ENCODE measurements around the gene USO1.

DNA sequence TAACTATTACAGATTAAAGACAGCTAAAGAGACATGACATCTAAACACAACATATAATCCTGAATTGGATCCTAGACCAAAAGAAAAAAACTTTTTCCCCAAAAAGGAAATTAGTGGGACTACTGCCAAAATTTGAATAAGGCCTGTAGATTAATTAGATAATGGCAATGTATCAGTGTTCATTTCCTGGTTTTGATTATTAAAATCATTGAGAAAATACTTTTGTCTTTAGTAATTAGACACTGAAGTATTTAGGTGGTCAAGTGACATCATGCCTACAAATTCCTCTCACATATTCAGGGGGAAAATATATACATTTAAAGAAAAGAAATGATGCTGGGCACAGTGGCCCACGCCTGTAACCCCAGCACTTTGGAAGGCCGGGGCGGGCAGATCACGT is 10.4 kb upstream of the USO1 start:
- TF ChIP-seq, protein P1, sequence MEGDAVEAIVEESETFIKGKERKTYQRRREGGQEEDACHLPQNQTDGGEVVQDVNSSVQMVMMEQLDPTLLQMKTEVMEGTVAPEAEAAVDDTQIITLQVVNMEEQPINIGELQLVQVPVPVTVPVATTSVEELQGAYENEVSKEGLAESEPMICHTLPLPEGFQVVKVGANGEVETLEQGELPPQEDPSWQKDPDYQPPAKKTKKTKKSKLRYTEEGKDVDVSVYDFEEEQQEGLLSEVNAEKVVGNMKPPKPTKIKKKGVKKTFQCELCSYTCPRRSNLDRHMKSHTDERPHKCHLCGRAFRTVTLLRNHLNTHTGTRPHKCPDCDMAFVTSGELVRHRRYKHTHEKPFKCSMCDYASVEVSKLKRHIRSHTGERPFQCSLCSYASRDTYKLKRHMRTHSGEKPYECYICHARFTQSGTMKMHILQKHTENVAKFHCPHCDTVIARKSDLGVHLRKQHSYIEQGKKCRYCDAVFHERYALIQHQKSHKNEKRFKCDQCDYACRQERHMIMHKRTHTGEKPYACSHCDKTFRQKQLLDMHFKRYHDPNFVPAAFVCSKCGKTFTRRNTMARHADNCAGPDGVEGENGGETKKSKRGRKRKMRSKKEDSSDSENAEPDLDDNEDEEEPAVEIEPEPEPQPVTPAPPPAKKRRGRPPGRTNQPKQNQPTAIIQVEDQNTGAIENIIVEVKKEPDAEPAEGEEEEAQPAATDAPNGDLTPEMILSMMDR (IDR thresholded peaks at IDR 0.05) = no peak
- TF ChIP-seq ZFX (IDR thresholded peaks at IDR 0.05; ENCODE audit: borderline replicate concordance) = no peak
